ENCODE measurements around the gene GUCA1A. TPM values are rescaled to one million over a fixed set of nuclear protein-coding genes. Genes with fewer than 3 reads are reported as not detected.

Gene GUCA1A
- total RNA-seq, 4 donors from 2014 or later = not detected

DNA sequence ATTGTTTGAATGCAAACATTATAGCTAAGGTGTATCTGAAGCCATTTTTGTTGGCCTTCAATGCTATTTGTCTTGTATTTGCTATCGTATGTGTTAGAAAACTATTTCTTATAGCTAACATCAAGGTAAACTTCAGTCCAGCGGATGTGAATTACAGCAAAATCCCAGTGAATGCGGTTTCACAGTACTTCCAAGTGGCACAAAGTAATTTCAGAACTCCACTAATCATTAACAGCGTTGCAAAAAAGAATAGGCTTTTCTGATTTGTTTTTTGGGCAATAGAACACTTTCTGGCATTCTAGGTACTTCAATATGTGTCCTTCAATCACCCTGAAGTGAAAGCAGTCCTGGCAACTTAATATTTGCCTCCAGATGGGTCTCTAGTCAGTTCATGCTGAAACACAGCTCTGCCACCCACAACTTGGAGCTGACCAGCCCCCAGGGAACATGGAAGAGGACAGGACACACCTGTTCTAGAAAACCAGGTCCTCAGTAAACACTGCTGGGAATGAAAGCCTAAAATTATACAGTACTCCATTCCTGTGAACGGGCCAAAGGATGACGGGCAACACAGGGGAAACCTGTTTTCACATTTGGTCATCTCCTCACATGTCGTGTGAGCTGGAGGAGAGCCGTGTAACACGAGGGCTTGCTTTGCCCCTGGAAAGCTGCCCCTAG lies 54.1 kb downstream of the GUCA1A start:
- no peaks in the 10 kb centered on the region for H3K27me3 ChIP-seq
- no peaks in the 10 kb centered on the region for H3K4me1 ChIP-seq
- no peaks in the 10 kb centered on the region for H3K36me3 ChIP-seq
- DNase-seq (no peak), ATAC-seq (no peak)
- intact Hi-C loops (cut with DNase I; ENCODE audit: low total_unique reads) = no loop called here
- H3K4me3 ChIP-seq = no peak overlapping the region
- TF ChIP-seq POLR2A (IDR thresholded peaks at IDR 0.05) (no peak), CTCF (IDR thresholded peaks at IDR 0.05 in 4 of 5, conservative IDR thresholded peaks at IDR 0.05 in 1 of 5) (no peak)
- no peak overlapping the region for H3K27ac ChIP-seq
- H3K9me3 ChIP-seq = no peaks in the 10 kb centered on the region
- in situ Hi-C loops (cut with MboI; ENCODE audit: low sequenced_read_pairs in 4 of 4) = loop anchor here in 1 of 4 donors (10.0 kb wide), 1 partner anchor 303 kb away; the partner anchor contains the start of genes BYSL and MED20

GRCh38 chr6:42228305-42228704 lies 55.1 kb downstream of the GUCA1A start:
- in situ Hi-C loops (cut with MboI; ENCODE audit: low sequenced_read_pairs in 4 of 4) = loop anchor here in 1 of 4 donors (10.0 kb wide), 1 partner anchor 304 kb away; the partner anchor contains the start of genes BYSL and MED20
- Histone ChIP-seq H3K27me3 (no peaks in the 10 kb centered on the region), H3K9me3 (no peaks in the 10 kb centered on the region), H3K4me3 (no peak overlapping the region), H3K27ac (no peak overlapping the region), H3K4me1 (no peaks in the 10 kb centered on the region), H3K36me3 (no peaks in the 10 kb centered on the region)
- intact Hi-C loops (cut with DNase I; ENCODE audit: low total_unique reads) = no loop called here
- ATAC-seq (no peak), DNase-seq (no peak)
- TF ChIP-seq POLR2A (IDR thresholded peaks at IDR 0.05) (no peak), CTCF (IDR thresholded peaks at IDR 0.05 in 4 of 5, conservative IDR thresholded peaks at IDR 0.05 in 1 of 5) (no peak)

Other genes starting within 250 kb of the GUCA1A start
- gene CCND3, start 231.6 kb upstream of the GUCA1A start, total RNA-seq = 10 to 100 TPM; 28.9 to 48.7 (median 44.7) TPM
- 10 to 100 TPM; 16.3 to 49.2 (median 35.6) TPM for gene TAF8, start 122.8 kb upstream of the GUCA1A start, total RNA-seq
- gene C6orf132, start 30.7 kb upstream of the GUCA1A start, total RNA-seq = under 1 TPM in 2 of 4 donors, not detected in 2; 0.05 to 0.16 TPM
- gene GUCA1B, start 21.6 kb downstream of the GUCA1A start, total RNA-seq = under 1 TPM in 1 of 4 donors, not detected in 3; 0.31 TPM
- 10 to 100 TPM; 52.2 to 63.7 (median 56.0) TPM for gene MRPS10, start 44.5 kb downstream of the GUCA1A start, total RNA-seq

Data from gastrocnemius medialis (tissue), 4 donors.